Spleen (tissue), 7 donors: ENCODE measurements around the gene PCDH15.

Source experiments
- CTCF ChIP-seq, 11 experiments: fragments of 200-600 bp in 7 of 11; fragments of 450-650 bp in 4 of 11; sonication (generic) in 4 of 11; IDR thresholded peaks in 8 of 11; conservative IDR thresholded peaks in 3 of 11; 1 replicate in 7 of 11; 2 replicates in 4 of 11; pipeline versions ENCODE4 v1.4.0 to v1.8.0; 2016 to 2021; ENCODE audit warnings: antibody characterized with exemption in 11 of 11, inconsistent platforms in 4 of 11, mild to moderate bottlenecking in 1 of 11
- POLR2A ChIP-seq, 3 donors: fragments of 450-650 bp; IDR thresholded peaks; one replicate each; pipeline ENCODE4 v1.5.1; 2017; ENCODE audit warnings: antibody characterized with exemption in 3 of 3, mild to moderate bottlenecking in 1 of 3
- donor health status: DM: no; HTN: no; CAD: no; lungs with moderate emphysema.
- donor health status: DM: no; HTN: no; CAD: no.
- donor health status: DM: no; HTN: no; CAD: no.

GRCh38 chr10:54010337-54010933 is 790.6 kb downstream of the PCDH15 start:
- TF ChIP-seq CTCF (IDR thresholded peaks at IDR 0.05 in 8 of 11, conservative IDR thresholded peaks at IDR 0.05 in 3 of 11): no peak
- TF ChIP-seq POLR2A (IDR thresholded peaks at IDR 0.05): no peak
